ENCODE measurements around the gene CTIF.

Gene CTIF

GRCh38 chr18:48885924-48886400 is 347.1 kb downstream of the CTIF start:
- no peaks in the 10 kb centered on the region for H3K79me2 ChIP-seq (ENCODE audit: low read length)

DNA sequence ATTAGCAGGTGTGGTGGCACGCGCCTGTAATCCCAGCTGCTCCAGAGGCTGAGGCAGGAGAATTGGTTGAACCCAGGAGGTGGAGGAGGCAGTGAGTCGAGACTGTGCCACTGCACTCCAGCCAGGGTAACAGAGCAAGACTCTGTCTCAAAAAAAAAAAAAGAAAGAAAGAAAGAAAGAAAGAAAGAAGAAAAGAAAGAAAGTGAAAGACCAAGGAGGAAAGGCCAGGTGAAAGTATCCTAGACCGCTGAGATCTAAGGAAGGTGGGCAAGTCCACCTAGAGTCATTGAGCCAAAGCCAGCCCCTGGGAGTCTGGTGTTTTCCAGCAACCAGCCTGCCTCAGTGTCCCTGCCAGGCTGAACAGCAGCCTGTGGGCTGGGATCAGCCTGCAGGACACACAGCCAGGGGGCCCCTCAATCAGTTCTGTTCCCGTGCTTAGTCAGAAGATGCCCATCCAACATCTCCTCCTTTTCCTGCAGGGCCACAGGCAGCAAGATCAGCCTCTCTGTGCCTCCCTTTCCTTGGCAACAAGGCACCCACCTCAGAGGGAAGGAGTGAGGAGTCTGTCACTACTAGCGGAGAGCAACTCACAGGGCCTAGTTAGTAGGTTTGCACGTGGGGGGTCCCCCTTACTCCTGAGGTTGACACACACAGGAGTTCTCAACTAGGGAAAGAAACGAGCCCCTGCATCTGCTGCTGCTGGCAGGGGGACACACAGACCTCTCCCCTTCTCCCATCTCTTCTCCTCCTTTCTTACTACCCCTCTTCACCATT is 347.9 kb downstream of the CTIF start:
- H3K9me2 ChIP-seq (replicated peaks; ENCODE audit: insufficient read depth, low read length) = no peaks in the 10 kb centered on the region
- no peaks in the 10 kb centered on the region for H4K20me1 ChIP-seq (ENCODE audit: insufficient read depth, low read length)
- no peaks in the 10 kb centered on the region for H3K27me3 ChIP-seq (replicated peaks; ENCODE audit: insufficient read depth, low read length)
- H3K36me3 ChIP-seq (replicated peaks; ENCODE audit: insufficient read depth, low read length) = no peaks in the 10 kb centered on the region
- no peaks in the 10 kb centered on the region for H3K9me3 ChIP-seq (replicated peaks; ENCODE audit: insufficient read depth, low read length)
- no peak overlapping the region for H3K4me3 ChIP-seq (ENCODE audit: low read length)
- no peaks in the 10 kb centered on the region for H3K4me1 ChIP-seq (ENCODE audit: low read length)
- no peak for TF ChIP-seq EZH2 (optimal IDR thresholded peaks at IDR 0.05; ENCODE audit: low read depth, low read length)
- DNase-seq = no peak
- no peak overlapping the region for H2AFZ ChIP-seq (ENCODE audit: low read length)
- H3K4me2 ChIP-seq (ENCODE audit: low read depth, low read length) = no peak overlapping the region
- no peaks in the 10 kb centered on the region for H3F3A ChIP-seq (ENCODE audit: insufficient read depth, low read length)
- H3K27ac ChIP-seq (ENCODE audit: low read length) = no peak overlapping the region
- H3K9ac ChIP-seq (ENCODE audit: low read length) = no peak overlapping the region
- H3K79me2 ChIP-seq (ENCODE audit: low read length) = no peaks in the 10 kb centered on the region

More at GRCh38 chr18:48885924-48886400, 347.1 kb downstream of the CTIF start:
- no peak for DNase-seq
- Histone ChIP-seq H3K27me3 (replicated peaks; ENCODE audit: insufficient read depth, low read length) (no peaks in the 10 kb centered on the region), H3K4me3 (ENCODE audit: low read length) (no peak overlapping the region), H3K9me3 (replicated peaks; ENCODE audit: insufficient read depth, low read length) (no peaks in the 10 kb centered on the region), H3K4me1 (ENCODE audit: low read length) (no peaks in the 10 kb centered on the region), H3K4me2 (ENCODE audit: low read depth, low read length) (no peak overlapping the region), H3K9me2 (replicated peaks; ENCODE audit: insufficient read depth, low read length) (no peaks in the 10 kb centered on the region), H3K36me3 (replicated peaks; ENCODE audit: insufficient read depth, low read length) (no peaks in the 10 kb centered on the region), H3F3A (ENCODE audit: insufficient read depth, low read length) (no peaks in the 10 kb centered on the region), H3K9ac (ENCODE audit: low read length) (no peak overlapping the region), H2AFZ (ENCODE audit: low read length) (no peak overlapping the region), H3K27ac (ENCODE audit: low read length) (no peak overlapping the region), H4K20me1 (ENCODE audit: insufficient read depth, low read length) (no peaks in the 10 kb centered on the region)
- TF ChIP-seq EZH2 (optimal IDR thresholded peaks at IDR 0.05; ENCODE audit: low read depth, low read length) = no peak
- TF ChIP-seq, protein P1, sequence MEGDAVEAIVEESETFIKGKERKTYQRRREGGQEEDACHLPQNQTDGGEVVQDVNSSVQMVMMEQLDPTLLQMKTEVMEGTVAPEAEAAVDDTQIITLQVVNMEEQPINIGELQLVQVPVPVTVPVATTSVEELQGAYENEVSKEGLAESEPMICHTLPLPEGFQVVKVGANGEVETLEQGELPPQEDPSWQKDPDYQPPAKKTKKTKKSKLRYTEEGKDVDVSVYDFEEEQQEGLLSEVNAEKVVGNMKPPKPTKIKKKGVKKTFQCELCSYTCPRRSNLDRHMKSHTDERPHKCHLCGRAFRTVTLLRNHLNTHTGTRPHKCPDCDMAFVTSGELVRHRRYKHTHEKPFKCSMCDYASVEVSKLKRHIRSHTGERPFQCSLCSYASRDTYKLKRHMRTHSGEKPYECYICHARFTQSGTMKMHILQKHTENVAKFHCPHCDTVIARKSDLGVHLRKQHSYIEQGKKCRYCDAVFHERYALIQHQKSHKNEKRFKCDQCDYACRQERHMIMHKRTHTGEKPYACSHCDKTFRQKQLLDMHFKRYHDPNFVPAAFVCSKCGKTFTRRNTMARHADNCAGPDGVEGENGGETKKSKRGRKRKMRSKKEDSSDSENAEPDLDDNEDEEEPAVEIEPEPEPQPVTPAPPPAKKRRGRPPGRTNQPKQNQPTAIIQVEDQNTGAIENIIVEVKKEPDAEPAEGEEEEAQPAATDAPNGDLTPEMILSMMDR (IDR thresholded peaks at IDR 0.05; ENCODE audit: low read length) = no peak
- TF ChIP-seq EZH2phosphoT487 (IDR thresholded peaks at IDR 0.05; ENCODE audit: low read length) = no peak

GRCh38 chr18:48887294-48887904 is 348.6 kb downstream of the CTIF start:
- Histone ChIP-seq H3K4me1 (ENCODE audit: low read length) (no peaks in the 10 kb centered on the region), H3K4me2 (ENCODE audit: low read depth, low read length) (no peak overlapping the region), H3K36me3 (replicated peaks; ENCODE audit: insufficient read depth, low read length) (no peaks in the 10 kb centered on the region), H3K9me3 (replicated peaks; ENCODE audit: insufficient read depth, low read length) (no peaks in the 10 kb centered on the region), H3F3A (ENCODE audit: insufficient read depth, low read length) (no peaks in the 10 kb centered on the region), H3K4me3 (ENCODE audit: low read length) (no peak overlapping the region), H3K79me2 (ENCODE audit: low read length) (no peaks in the 10 kb centered on the region), H3K9ac (ENCODE audit: low read length) (no peak overlapping the region), H3K27me3 (replicated peaks; ENCODE audit: insufficient read depth, low read length) (no peaks in the 10 kb centered on the region), H3K9me2 (replicated peaks; ENCODE audit: insufficient read depth, low read length) (no peaks in the 10 kb centered on the region), H3K27ac (ENCODE audit: low read length) (no peak overlapping the region), H2AFZ (ENCODE audit: low read length) (no peak overlapping the region), H4K20me1 (ENCODE audit: insufficient read depth, low read length) (no peaks in the 10 kb centered on the region)
- TF ChIP-seq, protein P1 (IDR thresholded peaks at IDR 0.05; ENCODE audit: low read length) = no peak
- TF ChIP-seq EZH2 (optimal IDR thresholded peaks at IDR 0.05; ENCODE audit: low read depth, low read length) = no peak
- TF ChIP-seq EZH2phosphoT487 (IDR thresholded peaks at IDR 0.05; ENCODE audit: low read length) = no peak
- no peak for DNase-seq

All from MM.1S (cell line).